ENCODE data around the gene THBS4.

THBS4 gene

DNA sequence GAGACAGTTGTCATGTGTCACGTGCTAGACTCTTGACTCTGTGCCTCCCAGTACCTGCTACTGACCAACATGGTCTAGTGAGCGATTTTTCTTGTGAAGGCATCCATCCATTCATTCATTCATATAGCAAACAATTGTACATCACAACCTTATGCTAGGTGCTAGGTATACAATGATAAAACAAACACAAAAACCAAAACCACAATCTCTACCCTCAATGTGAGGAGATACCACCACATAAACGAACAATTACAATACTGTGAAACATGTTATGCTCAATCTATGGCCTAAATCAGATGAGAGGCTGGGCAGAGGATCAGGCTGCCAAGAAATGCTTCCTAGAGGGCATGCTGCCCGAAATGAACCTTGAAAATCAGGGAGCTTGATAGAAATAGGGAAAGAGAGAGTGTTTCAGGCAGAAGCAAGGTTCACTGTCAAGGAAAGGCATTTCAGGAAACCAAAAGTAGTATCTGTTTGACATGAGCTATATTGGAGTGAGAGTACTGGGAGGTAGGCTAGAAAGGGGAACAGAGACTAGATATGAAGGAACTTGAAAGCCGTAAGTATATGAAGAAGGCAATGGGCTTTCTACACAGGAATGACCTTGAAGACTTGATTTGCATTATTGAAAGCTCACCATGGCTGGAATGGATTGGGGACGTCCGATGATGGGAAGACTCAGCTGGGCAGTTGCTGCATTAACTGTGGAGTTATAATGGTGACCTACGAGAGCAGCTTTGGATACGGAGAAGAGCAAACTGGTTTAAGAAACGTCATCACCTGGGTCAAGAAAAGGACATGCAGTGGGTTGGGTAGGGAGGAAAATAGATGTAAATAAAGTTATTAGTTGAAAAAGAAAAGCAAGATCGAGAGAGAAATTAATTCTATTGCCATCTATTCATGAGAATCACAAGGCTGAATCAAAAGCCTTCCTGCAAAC is 90.1 kb downstream of the THBS4 start:
- H3K9me3 ChIP-seq (ENCODE audit: control insufficient read depth in 5 of 5, low read length in 5 of 5) = peaks cover 0 to 4% (median 0%) of the 10 kb centered on the region in 5 donors
- peaks cover 0 to 12% (median 4%) of the 10 kb centered on the region in 5 donors for H3K4me1 ChIP-seq (ENCODE audit: control insufficient read depth in 5 of 5, insufficient read depth in 5 of 5, low read length in 5 of 5)
- H3K36me3 ChIP-seq (ENCODE audit: control insufficient read depth in 5 of 5, insufficient read depth in 5 of 5, low read length in 5 of 5) = no peaks in the 10 kb centered on the region
- H3K27me3 ChIP-seq (ENCODE audit: control insufficient read depth in 5 of 5, insufficient read depth in 4 of 5, low read length in 5 of 5) = no peaks in the 10 kb centered on the region
- H3K27ac ChIP-seq (ENCODE audit: low read depth, low read length) = peak overlapping the region; percentile 15
- no peak overlapping the region for H3K4me3 ChIP-seq (ENCODE audit: low read depth in 1 of 5, low read length in 5 of 5)
- no peak overlapping the region for H3K9ac ChIP-seq (ENCODE audit: low read length in 5 of 5)

GRCh38 chr5:80125962-80126480 is 90.9 kb downstream of the THBS4 start:
- Histone ChIP-seq H3K4me3 (ENCODE audit: low read depth in 1 of 5, low read length in 5 of 5) (no peak overlapping the region), H3K27me3 (ENCODE audit: control insufficient read depth in 5 of 5, insufficient read depth in 4 of 5, low read length in 5 of 5) (no peaks in the 10 kb centered on the region), H3K36me3 (ENCODE audit: control insufficient read depth in 5 of 5, insufficient read depth in 5 of 5, low read length in 5 of 5) (no peaks in the 10 kb centered on the region), H3K4me1 (ENCODE audit: control insufficient read depth in 5 of 5, insufficient read depth in 5 of 5, low read length in 5 of 5) (peaks cover 0 to 12% (median 4%) of the 10 kb centered on the region in 5 donors), H3K9ac (ENCODE audit: low read length in 5 of 5) (no peak overlapping the region), H3K9me3 (ENCODE audit: control insufficient read depth in 5 of 5, low read length in 5 of 5) (peaks cover 0 to 4% (median 0%) of the 10 kb centered on the region in 5 donors), H3K27ac (ENCODE audit: low read depth, low read length) (no peak overlapping the region)

DNA sequence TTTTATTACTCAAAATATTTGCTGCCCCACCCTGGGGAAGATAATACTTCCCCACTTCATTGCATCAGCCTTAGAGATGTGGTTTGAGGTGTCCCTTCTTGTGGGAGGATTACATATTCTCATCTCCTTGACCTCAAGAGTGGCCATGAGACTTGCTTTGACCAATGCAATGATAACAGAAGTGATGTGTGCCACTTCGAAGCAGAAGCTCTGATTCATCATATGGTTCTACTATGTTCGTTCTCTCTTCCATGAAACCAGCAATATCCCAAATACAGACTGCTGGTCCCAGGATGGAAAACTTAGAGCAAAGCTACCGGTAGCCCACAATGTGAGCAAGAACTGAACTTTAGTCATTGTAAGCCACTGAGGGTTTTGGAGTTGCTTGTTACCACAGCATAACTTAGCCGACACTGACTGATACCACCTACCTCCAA is 92.0 kb downstream of the THBS4 start:
- Histone ChIP-seq H3K4me3 (ENCODE audit: low read depth in 1 of 5, low read length in 5 of 5) (no peak overlapping the region), H3K36me3 (ENCODE audit: control insufficient read depth in 5 of 5, insufficient read depth in 5 of 5, low read length in 5 of 5) (no peaks in the 10 kb centered on the region), H3K27me3 (ENCODE audit: control insufficient read depth in 5 of 5, insufficient read depth in 4 of 5, low read length in 5 of 5) (no peaks in the 10 kb centered on the region), H3K9me3 (ENCODE audit: control insufficient read depth in 5 of 5, low read length in 5 of 5) (peaks cover 0 to 4% (median 0%) of the 10 kb centered on the region in 5 donors), H3K9ac (ENCODE audit: low read length in 5 of 5) (no peak overlapping the region), H3K4me1 (ENCODE audit: control insufficient read depth in 5 of 5, insufficient read depth in 5 of 5, low read length in 5 of 5) (peaks cover 0 to 12% (median 4%) of the 10 kb centered on the region in 5 donors), H3K27ac (ENCODE audit: low read depth, low read length) (no peak overlapping the region)

DNA sequence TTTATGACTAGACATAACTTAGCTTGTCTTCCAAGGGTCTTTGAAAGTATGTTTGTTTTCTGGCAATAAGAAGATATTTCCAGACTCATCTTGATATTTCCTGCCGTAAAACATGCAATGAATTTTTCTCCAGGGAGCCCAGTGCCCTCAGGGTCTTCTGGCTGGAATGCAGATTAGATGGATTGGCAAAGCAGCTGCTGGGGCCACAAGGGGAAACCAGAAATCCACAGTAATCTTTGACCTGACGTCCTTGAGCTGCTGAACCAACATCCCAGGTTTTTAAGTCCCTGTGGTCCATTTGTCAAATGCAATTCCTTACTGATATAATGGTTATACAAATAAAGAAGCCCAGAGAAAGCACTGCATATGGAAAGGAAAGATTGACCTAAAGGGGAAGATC is 93.0 kb downstream of the THBS4 start:
- Histone ChIP-seq H3K4me3 (ENCODE audit: low read depth in 1 of 5, low read length in 5 of 5) (no peak overlapping the region), H3K27ac (ENCODE audit: low read depth, low read length) (no peak overlapping the region), H3K4me1 (ENCODE audit: control insufficient read depth in 5 of 5, insufficient read depth in 5 of 5, low read length in 5 of 5) (peaks cover 0 to 12% (median 4%) of the 10 kb centered on the region in 5 donors), H3K27me3 (ENCODE audit: control insufficient read depth in 5 of 5, insufficient read depth in 4 of 5, low read length in 5 of 5) (no peaks in the 10 kb centered on the region), H3K9ac (ENCODE audit: low read length in 5 of 5) (no peak overlapping the region), H3K9me3 (ENCODE audit: control insufficient read depth in 5 of 5, low read length in 5 of 5) (peaks cover 0 to 4% (median 0%) of the 10 kb centered on the region in 5 donors), H3K36me3 (ENCODE audit: control insufficient read depth in 5 of 5, insufficient read depth in 5 of 5, low read length in 5 of 5) (no peaks in the 10 kb centered on the region)

DNA sequence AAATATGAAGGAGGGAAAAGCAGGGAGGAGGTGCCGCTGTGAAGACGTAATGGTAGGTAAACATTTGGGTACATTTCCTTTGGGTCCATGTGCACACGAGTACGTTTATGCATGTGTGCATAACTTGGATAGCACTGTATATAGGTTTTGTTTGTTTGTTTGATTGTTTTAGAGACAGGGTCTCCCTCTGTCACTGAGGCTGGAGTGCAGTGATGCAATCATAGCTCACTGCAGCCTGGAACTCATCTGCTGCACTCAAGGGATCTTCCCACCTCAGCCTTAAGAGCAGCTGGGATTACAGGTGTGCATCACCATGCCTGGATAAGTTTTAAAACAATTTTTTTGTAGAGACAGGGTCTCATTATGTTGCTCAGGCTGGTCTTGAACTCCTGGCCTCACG is 94.0 kb downstream of the THBS4 start:
- Histone ChIP-seq H3K9ac (ENCODE audit: low read length in 5 of 5) (no peak overlapping the region), H3K4me3 (ENCODE audit: low read depth in 1 of 5, low read length in 5 of 5) (no peak overlapping the region), H3K27me3 (ENCODE audit: control insufficient read depth in 5 of 5, insufficient read depth in 4 of 5, low read length in 5 of 5) (no peaks in the 10 kb centered on the region), H3K4me1 (ENCODE audit: control insufficient read depth in 5 of 5, insufficient read depth in 5 of 5, low read length in 5 of 5) (peaks cover 0 to 12% (median 4%) of the 10 kb centered on the region in 5 donors), H3K36me3 (ENCODE audit: control insufficient read depth in 5 of 5, insufficient read depth in 5 of 5, low read length in 5 of 5) (no peaks in the 10 kb centered on the region), H3K27ac (ENCODE audit: low read depth, low read length) (no peak overlapping the region), H3K9me3 (ENCODE audit: control insufficient read depth in 5 of 5, low read length in 5 of 5) (peaks cover 0 to 4% (median 0%) of the 10 kb centered on the region in 5 donors)

All from subcutaneous abdominal adipose tissue (tissue), 5 donors.